Measurements from ENCODE around the gene CD300LF.

CD300LF gene

DNA sequence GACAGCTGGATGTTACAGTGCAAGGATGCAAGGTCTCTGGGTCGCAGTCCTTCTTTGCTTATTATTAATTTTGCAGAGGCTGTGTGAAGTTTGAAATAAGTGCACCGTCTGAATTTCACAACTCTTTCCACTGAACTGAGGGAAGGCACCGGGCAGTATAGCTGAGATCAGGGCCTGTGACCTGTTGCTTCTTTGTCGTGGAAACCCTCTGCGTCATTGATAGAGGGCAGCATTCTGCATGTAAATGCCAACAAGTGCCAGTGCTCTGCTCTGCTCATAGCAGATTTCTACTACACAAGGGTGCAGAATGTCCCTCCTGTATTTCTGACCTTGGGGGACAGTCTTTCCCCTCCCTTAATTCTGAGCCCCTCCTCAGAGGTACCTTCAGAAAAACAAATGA lies 26.0 kb downstream of the CD300LF start:
- DNase-seq (ENCODE audit: low spot score), result no peak

DNA sequence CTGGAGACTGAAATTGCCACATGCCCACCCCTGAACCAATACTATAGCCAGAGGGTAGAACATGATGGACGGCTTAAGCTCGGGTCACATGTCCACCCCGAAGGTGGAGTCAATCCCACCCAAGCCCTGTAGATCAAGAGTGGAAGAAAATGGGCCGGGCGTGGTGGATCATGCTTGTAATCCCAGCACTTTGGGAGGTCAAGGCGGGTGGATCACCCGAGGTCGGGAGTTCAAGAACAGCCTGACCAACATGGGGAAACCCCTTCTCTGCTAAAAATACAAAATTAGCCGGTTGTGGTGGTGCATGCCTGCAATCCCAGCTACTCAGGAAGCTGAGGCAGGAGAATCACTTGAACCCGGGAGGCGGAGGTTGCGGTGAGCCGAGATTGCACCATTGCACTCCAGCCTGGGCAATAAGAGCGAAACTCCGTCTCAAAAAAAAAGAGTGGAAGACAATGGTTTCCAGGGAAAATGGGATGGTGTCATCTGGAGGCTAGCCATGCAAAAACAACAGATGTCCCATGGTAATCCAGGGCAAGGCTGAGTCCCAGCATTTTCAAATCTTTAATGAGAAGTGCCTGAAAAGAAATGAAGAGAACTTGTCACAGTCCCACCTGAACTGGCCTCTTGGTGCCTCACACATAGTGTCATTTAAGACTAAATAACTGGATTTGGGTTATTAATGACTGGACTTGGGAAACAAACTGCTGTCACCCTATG lies 30.1 kb downstream of the CD300LF start:
- DNase-seq (ENCODE audit: low spot score), result no peak

DNA sequence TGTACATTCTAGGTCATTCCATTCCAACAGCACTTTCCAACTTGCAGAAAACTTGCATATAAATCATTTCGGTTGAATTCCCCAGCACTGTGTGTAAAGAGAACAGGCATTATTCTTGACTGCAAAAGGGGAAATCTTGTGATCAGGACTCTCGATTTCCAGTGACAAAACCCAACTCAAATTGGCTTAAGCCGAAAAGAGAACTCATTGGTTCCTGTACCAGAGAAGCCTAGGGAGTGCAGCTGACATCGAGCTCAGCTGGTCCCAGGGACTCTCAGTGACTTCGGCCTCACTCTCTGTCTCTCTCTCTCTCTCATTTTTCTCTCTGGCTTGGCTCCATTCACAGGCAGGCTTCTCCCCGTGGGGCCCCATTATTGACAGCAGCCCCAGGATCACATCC lies 30.7 kb downstream of the CD300LF start:
- no peak for DNase-seq (ENCODE audit: low spot score)

DNA sequence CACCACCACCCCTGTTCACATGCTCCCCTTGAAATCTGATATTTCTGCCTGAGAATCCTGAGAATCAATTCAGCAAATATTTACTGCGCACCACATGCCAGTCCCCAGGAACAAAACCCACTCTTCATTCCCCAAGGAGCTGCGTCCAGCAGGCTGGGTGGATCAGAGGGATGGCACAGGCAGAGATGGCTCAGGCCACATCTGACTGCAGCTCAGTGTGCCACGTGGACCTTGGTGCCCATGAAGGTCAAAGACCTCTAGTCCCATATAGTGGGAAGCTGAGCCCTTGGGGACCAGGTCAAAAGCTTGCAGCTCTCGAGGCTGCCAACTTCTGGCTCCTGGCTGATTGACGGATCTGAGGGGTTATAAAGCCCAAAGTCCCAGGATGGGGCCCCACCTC lies 31.8 kb downstream of the CD300LF start:
- DNase-seq (ENCODE audit: low spot score), result no peak

DNA sequence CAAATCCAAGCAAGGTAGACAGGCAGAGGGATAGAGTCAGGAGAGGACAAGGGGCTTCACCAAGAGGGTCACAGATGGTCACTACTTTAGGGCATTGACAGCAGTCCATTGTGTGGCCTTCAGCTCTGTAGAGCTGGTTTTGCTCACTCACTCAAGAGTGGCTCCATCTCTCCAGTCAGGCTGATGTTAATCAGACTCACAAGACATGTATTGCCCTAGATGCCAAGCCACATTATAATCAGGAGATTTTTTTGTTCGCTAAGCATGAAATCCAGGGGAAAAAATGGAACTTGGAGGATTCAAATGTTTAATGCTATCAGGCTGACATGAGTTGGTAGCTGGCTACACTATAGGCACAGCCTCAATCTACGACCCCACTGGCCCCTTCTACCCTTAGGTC lies 32.5 kb downstream of the CD300LF start:
- no peak for DNase-seq (ENCODE audit: low spot score)

DNA sequence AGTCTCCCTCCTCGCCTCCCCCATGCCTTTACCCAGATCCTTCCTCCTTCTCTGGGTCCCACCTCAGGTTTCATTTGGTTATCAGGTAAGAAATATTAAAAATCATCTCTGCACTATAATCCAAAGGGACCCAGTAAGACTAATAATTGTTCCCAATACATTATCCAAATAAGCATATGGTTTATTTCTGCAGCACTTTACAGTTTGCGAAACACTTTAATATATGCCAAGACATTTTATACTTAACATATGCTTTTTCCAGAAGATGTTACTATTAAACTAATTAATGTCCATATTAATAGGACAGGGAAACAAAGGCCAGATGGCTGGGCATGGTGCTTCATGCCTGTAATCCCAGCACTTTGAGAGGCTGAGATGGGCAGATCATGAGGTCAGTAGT lies 33.3 kb downstream of the CD300LF start:
- DNase-seq (ENCODE audit: low spot score), result no peak

DNA sequence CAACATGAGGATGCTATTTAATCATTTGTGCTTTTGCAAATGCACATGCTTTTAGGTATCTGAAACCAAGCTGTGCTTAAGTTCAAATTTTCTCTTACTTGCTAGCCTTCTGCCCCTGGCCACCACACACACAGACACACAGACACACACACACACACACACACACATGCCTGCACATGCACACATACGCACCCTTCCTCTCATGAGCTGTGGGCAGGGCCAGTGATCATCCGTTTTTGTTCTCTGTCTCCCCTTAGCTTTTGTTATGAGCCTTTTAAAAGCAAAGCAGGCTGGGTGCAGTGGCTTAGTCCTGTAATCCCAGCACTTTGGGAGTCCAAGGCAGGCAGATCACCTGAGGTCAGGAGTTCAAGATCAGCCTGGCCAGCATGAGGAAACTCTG lies 34.2 kb downstream of the CD300LF start:
- no peak for DNase-seq (ENCODE audit: low spot score)

DNA sequence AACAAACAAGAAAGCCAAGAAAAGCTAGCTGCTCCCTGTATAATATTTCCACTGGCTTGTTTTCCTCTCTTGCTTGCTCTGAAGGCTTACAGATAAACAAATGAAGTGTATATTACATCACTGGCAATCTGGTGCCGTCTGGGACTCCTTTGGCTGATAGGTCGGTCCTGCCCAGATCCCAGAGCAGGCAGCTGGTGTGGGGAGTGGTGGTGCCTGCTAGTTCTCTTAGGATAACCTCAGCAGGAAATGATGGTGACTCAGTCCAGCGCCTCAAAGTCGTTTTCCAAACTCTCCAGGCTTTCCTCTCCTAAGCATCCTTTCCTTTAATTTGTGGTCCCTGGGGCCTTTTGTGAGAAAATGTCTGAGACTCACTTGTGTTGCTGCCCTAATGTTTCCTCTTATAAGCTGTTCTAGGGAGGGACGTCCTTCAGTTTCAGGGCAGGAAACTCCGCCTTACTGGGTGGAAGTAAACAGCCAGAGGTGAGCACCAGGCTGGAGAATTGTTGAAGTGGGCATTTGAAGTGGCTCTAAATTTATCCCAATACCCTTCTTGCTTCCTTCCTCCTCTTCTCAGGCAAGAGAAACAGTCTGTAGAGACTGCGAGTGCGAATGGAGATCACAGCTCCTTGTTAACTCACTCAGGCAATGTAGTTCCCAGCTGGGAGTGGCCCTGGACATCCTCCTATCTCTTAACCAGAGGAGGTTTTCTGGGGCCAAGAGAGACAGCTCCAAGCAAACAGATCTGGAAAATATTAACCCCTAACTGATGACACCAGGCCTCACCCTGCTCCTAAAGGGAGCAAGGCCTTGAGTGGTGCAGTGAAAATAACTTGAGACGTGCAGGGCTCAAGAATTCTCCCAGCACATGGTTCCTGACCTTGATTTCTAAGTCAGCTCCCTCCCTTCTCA lies 34.9 kb downstream of the CD300LF start:
- DNase-seq (ENCODE audit: low spot score), result no peak

DNA sequence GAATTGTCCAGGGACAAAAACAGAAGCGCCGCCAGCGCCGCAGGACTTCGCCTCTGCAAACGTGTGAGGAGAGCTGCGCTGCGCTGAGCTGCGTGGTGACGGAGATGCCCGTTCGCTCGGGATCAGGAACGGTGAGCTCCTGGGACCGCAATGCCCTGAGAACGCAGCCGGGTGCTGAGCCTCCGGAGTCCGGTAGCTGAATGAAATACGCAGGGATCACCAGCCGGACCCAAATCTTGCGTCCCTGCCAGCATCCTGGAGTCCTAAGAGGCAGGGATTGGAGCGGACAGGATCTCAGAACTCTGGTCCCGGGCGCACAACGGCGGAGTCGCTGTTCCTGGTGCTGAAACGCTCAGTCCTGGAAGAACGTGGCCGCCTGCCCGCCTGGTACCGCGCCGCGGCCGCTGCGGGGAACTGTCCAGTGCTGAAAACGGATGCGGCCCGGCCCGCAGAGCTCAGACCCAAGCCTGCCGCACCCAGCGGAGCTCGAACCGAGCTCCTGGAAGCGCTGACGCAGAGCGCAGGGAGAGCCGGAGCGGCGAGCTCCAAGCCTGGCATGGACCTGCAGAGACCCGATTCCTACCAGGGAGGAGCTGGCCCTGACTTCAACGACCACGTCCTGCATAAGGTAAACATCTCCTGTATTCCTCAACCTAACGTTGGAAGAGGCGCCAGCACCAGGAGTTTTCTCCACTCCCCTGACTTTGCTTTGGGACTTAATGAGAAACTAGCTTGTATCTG lies 41.5 kb downstream of the CD300LF start:
- peak; percentile 66 for DNase-seq (ENCODE audit: low spot score)

DNA sequence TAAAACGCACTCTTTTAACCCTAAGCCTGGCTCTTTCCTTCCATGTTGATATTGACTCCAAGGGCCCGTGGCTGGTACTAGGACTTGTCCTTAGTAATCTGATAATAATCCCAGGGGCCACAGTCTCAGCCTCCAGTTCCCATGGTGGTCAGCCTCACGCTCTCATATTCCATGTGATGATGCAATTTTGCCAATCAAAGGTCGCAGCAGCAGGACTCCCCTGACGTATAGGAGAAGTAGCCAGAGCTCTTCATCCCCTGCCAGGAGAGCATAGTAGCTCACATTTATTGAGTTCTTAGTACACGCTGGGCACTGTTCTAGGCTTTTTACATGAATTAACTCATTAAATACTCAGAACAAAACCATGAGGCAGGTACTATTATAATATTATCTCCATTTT lies 42.4 kb downstream of the CD300LF start:
- DNase-seq (ENCODE audit: low spot score), result no peak

DNA sequence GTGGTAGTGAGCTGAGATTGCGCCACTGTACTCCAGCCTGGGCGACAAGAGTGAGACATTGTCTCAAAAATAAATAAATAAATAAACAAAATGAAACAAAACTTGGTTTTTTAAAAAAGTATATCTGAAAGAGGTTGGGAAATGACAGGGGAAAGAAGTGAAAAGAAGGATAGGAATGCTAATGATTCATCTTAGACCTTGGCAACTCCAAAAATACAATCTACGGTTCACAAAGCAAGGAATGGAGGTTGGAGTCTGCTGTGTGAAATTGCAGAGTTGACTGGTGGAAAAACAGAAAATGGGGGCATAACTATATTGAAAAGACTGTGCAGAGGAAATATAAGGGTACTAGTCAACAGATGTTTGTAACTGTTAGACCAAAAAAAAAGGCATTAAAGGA lies 49.2 kb downstream of the CD300LF start:
- DNase-seq (ENCODE audit: low spot score), result no peak

DNA sequence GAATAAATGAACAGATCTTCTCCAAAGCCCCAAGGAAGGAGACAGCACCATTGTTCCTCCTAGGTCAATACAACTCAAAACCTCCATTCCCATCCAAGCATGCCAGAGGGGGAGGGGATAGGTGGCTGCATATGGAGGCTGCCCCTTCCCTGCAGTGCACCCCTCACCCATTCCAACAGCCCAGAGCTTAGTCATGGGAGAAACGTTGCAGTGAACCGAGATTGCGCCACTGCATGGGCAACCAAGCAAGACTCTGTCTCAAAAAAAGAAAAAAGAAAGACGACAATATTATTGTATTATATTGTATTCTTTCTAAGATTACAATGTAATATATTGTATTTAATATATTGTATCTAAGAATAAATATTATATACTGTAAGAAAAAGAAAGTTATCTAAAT lies 52.8 kb downstream of the CD300LF start:
- DNase-seq (ENCODE audit: low spot score), result no peak

DNA sequence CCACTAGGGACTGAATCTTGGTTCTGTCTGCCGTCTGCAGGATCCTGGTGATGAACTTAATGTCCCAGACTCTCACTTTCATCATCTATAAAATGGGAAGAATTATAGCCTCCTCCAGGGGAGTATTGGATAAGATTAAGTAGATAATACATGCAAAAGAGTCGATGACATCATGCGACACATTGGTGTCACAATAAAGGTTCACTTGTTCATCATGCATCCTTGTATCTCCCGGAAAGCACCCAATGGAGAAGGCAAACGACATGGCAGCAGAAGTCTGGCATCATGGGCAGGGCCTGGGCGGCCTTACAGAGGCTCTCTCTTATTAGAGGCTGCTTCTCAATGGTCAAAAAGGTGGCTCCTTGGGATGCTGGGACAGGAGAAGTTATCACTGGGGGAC lies 54.1 kb downstream of the CD300LF start:
- DNase-seq (ENCODE audit: low spot score), result no peak

DNA sequence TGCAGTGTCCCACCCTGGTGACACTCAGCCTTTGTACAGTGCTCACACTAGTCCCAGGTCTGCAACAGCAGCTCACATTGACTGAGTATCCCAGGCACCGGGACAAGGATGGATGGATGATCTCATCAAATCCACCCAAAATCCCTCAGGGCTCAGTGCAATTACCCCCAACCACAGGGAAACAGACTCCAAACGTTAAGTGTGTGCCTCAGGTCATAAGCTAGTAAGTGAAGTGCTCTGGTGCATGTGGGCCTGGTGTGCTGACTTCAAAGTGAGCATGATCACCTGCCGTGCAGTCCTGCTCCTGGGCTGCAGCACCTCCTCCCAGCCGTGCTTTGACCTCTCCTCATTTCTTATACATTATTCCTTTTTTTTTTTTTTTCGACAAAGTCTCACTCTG lies 58.0 kb downstream of the CD300LF start:
- no peak for DNase-seq (ENCODE audit: low spot score)

DNA sequence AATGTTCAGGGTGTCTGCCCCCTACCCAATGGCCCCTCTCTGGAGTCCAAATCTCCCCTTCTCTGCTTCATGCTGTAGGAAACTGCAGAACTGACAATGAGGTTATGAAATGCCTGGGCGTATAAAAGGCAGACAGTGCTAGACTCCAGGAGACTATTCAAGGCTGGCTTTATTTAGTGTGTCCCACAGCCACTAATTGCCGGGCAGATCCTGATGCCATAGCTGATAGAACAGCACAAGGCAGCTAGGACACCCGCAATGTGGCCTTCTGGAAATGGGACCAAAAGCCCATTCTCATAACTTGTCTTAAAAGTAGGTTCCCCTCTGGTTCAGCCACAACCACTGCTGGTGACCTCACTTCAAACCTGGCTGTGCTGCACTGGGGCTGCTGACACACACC lies 60.7 kb downstream of the CD300LF start:
- no peak for DNase-seq (ENCODE audit: low spot score)

DNA sequence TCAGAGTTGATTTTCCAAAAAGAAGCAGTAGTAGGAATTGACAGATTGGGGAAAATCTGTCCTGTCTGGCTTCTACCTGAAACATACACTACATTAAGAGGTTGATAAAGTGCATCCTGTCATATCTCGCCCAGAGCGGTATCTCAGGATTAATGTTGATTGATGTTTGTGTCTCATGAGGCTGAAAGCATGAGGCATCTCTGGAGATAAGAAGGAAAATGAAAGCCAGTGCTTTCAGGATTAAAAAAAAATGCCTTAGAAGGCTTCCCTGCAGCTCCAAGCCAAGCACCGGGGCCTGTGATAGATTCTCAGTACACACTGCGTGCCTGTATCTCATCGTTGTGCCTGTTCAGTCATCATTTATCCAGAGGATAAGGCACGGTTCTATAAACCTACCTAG lies 62.8 kb downstream of the CD300LF start:
- DNase-seq (ENCODE audit: low spot score), result no peak

DNA sequence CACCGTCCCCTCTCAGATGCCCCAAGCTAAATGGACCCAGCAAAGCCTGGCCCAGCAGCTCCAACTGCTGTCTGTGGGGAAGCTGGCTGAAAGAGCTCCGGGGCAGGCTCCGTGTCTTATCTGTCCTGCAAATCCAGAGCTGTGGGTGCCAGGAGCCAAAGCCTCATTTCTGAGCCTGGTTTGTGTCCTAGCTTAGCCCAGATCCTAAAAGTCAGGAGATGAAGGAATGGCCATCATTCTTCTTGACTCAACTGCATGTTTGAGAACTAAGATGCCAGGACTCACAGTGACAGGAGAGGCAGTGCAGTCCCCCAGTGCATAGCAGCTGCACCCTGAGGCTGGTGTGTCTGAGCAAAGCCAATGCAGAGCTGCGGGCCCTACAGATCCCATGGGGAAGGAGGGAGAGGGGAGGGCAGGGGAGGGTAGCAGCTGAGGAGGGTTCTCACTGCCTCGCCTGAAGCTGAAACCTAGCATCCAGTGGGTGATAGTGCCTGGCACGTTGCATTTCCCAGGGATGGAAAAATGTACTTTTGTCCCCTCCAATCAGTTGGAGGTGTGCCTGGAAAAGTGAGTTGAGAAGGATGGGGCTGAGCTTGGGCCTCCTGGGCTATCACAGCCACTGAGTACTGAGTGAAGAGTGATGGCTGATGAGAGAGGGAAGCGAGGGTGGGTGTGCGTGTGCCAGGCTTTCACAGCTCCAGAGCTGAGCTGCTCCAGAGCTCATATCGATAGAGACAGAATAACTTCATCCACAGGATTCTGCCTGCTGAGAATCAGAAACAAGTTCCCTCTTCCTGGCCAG lies 64.7 kb downstream of the CD300LF start:
- no peak for DNase-seq (ENCODE audit: low spot score)

DNA sequence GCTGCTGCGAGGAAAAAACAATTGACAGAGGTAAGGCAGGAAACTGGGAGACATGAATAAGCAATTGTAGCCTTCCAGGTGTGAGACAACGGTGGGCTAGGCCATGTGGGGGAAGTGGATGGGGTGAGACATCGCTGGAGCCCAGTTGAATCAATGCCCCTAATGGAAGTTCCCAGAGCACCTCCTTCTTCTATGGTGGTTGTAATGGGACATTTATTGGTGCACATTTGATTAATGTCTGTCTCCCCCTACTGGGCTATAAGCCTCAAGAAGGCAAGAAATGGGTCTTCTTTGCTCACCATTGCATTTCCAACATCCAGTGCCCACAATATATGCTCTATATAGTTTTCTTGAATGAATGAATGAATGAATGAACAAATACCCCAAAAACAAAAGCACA lies 66.5 kb downstream of the CD300LF start:
- DNase-seq (ENCODE audit: low spot score), result peak; percentile 28

DNA sequence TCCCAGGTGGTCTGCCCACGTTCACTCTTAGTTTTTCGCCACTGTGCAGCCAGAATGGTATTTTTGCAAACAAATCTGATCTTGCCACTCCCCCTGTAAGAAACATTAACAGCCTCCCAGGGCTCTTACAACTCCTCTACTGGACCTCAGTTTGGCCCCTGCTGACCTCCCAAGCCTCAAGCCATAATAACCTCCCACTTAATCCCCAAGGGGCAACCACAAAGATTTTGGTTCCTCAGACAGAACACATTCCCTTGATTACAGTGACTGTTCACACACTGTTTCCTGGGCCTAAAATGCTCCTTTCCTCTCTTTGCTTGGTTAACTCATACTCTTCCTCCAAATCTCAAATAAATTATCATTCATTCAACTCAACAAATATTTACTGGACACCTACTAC lies 67.7 kb downstream of the CD300LF start:
- DNase-seq (ENCODE audit: low spot score), result no peak

DNA sequence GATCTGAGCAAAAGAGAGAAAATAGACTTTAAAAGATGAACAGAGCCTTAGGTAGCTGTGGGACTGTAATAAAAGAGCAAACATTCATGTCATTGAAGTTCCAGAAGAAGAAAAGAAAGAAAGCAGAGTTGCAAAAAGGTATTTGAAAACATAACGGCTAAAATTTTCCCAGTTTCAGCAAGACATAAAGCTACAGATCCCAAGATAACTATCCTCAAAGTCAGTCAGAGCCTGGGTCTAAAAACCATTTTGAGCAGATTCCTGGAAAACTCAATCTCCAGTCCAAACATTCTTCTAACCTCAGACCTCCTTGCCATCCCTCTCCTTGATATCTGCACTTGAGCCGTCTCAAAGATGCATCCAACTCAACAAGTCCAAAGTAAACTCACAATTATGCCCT lies 68.3 kb downstream of the CD300LF start:
- DNase-seq (ENCODE audit: low spot score), result no peak

All from COLO829 (cell line).